ENCODE measurements around the gene KCNQ2.

Gene KCNQ2

GRCh38 chr20:63367446-63368055 lies 104.9 kb downstream of the KCNQ2 start:
- H3K4me2 ChIP-seq (ENCODE audit: low read depth, low read length, poor library complexity, severe bottlenecking) = no peak overlapping the region
- no peaks in the 10 kb centered on the region for H3K9me3 ChIP-seq (ENCODE audit: insufficient read depth, low read length)
- H3K4me3 ChIP-seq (ENCODE audit: insufficient read depth, low read length, poor library complexity, severe bottlenecking) = no peak overlapping the region
- no peaks in the 10 kb centered on the region for H3K79me2 ChIP-seq (ENCODE audit: insufficient read depth, low read length)
- H3F3A ChIP-seq (ENCODE audit: insufficient read depth) = no peaks in the 10 kb centered on the region
- H3K9ac ChIP-seq (ENCODE audit: low read length) = no peak overlapping the region
- no peaks in the 10 kb centered on the region for H3K36me3 ChIP-seq (ENCODE audit: low read length)
- no peak overlapping the region for H3K27ac ChIP-seq (ENCODE audit: low read depth, low read length)
- TF ChIP-seq EZH2phosphoT487 (conservative IDR thresholded peaks at IDR 0.05; ENCODE audit: low read length) = no peak
- TF ChIP-seq, protein P1, sequence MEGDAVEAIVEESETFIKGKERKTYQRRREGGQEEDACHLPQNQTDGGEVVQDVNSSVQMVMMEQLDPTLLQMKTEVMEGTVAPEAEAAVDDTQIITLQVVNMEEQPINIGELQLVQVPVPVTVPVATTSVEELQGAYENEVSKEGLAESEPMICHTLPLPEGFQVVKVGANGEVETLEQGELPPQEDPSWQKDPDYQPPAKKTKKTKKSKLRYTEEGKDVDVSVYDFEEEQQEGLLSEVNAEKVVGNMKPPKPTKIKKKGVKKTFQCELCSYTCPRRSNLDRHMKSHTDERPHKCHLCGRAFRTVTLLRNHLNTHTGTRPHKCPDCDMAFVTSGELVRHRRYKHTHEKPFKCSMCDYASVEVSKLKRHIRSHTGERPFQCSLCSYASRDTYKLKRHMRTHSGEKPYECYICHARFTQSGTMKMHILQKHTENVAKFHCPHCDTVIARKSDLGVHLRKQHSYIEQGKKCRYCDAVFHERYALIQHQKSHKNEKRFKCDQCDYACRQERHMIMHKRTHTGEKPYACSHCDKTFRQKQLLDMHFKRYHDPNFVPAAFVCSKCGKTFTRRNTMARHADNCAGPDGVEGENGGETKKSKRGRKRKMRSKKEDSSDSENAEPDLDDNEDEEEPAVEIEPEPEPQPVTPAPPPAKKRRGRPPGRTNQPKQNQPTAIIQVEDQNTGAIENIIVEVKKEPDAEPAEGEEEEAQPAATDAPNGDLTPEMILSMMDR (IDR thresholded peaks at IDR 0.05; ENCODE audit: insufficient read depth, low read length, poor library complexity, severe bottlenecking) = no peak
- no peak overlapping the region for H2AFZ ChIP-seq (ENCODE audit: low read depth, low read length, severe bottlenecking)
- H4K20me1 ChIP-seq (ENCODE audit: low read depth, low read length) = no peaks in the 10 kb centered on the region
- no peaks in the 10 kb centered on the region for H3K9me2 ChIP-seq (replicated peaks; ENCODE audit: insufficient read depth, low read length)
- no peaks in the 10 kb centered on the region for H3K27me3 ChIP-seq (ENCODE audit: low read length)

GRCh38 chr20:63366390-63367365 lies 105.8 kb downstream of the KCNQ2 start:
- TF ChIP-seq, protein P1 (IDR thresholded peaks at IDR 0.05; ENCODE audit: insufficient read depth, low read length, poor library complexity, severe bottlenecking) = no peak
- TF ChIP-seq EZH2phosphoT487 (conservative IDR thresholded peaks at IDR 0.05; ENCODE audit: low read length) = no peak
- H3K27me3 ChIP-seq (ENCODE audit: low read length) = no peaks in the 10 kb centered on the region
- no peaks in the 10 kb centered on the region for H3K79me2 ChIP-seq (ENCODE audit: insufficient read depth, low read length)
- no peaks in the 10 kb centered on the region for H3K9me2 ChIP-seq (replicated peaks; ENCODE audit: insufficient read depth, low read length)
- no peaks in the 10 kb centered on the region for H3F3A ChIP-seq (ENCODE audit: insufficient read depth)
- H2AFZ ChIP-seq (ENCODE audit: low read depth, low read length, severe bottlenecking) = no peak overlapping the region
- H3K4me3 ChIP-seq (ENCODE audit: insufficient read depth, low read length, poor library complexity, severe bottlenecking) = no peak overlapping the region
- no peaks in the 10 kb centered on the region for H4K20me1 ChIP-seq (ENCODE audit: low read depth, low read length)
- no peak overlapping the region for H3K4me2 ChIP-seq (ENCODE audit: low read depth, low read length, poor library complexity, severe bottlenecking)
- no peak overlapping the region for H3K27ac ChIP-seq (ENCODE audit: low read depth, low read length)
- H3K9ac ChIP-seq (ENCODE audit: low read length) = no peak overlapping the region
- no peaks in the 10 kb centered on the region for H3K36me3 ChIP-seq (ENCODE audit: low read length)
- H3K9me3 ChIP-seq (ENCODE audit: insufficient read depth, low read length) = no peaks in the 10 kb centered on the region

- Histone ChIP-seq H3K36me3 (ENCODE audit: low read length) (no peaks in the 10 kb centered on the region), H3K4me2 (ENCODE audit: low read depth, low read length, poor library complexity, severe bottlenecking) (no peak overlapping the region)
- TF ChIP-seq EZH2phosphoT487 (conservative IDR thresholded peaks at IDR 0.05; ENCODE audit: low read length) = no peak
- TF ChIP-seq, protein P1 (IDR thresholded peaks at IDR 0.05; ENCODE audit: insufficient read depth, low read length, poor library complexity, severe bottlenecking) = no peak
These were observed 106.7 kb downstream of the KCNQ2 start for GRCh38 chr20:63365601-63366389.

More at GRCh38 chr20:63365601-63366389, 106.7 kb downstream of the KCNQ2 start:
- Histone ChIP-seq H2AFZ (ENCODE audit: low read depth, low read length, severe bottlenecking) (no peak overlapping the region), H3K4me3 (ENCODE audit: insufficient read depth, low read length, poor library complexity, severe bottlenecking) (no peak overlapping the region), H3F3A (ENCODE audit: insufficient read depth) (no peaks in the 10 kb centered on the region), H3K27ac (ENCODE audit: low read depth, low read length) (no peak overlapping the region), H3K9ac (ENCODE audit: low read length) (no peak overlapping the region), H3K27me3 (ENCODE audit: low read length) (no peaks in the 10 kb centered on the region), H3K79me2 (ENCODE audit: insufficient read depth, low read length) (no peaks in the 10 kb centered on the region), H3K9me3 (ENCODE audit: insufficient read depth, low read length) (no peaks in the 10 kb centered on the region), H3K9me2 (replicated peaks; ENCODE audit: insufficient read depth, low read length) (no peaks in the 10 kb centered on the region), H4K20me1 (ENCODE audit: low read depth, low read length) (no peaks in the 10 kb centered on the region)

All from SU-DHL-6 (cell line).